ENCODE results near the gene SYT12. TPM values are rescaled to one million over a fixed set of nuclear protein-coding genes. Genes with fewer than 3 reads are reported as not detected.
"Not testable (repeated sequence)": the region's sequence is repeated elsewhere in the genome, so short reads cannot be mapped to it uniquely, and the experiment has no call there.

SYT12 gene
- total and polyA plus RNA-seq, 2 of the 8 experiments (the other 6 are each of a cell fraction or from before 2014, with no cell fraction given) = 1.4 to 3.3 TPM

GRCh38 chr11:66988741-66989140 is 34.2 kb upstream of the SYT12 start:
- POLR2A ChIA-PET (ENCODE audit: partially characterized antibody) = interaction anchor here (1.1 to 4.0 kb wide), 6 partner anchors 11 to 59 kb away, joined by 3 to 14 read pairs (median 6); partner anchors contain the start of genes C11orf86 and PC
- FAIRE-seq = not testable (repeated sequence)

DNA sequence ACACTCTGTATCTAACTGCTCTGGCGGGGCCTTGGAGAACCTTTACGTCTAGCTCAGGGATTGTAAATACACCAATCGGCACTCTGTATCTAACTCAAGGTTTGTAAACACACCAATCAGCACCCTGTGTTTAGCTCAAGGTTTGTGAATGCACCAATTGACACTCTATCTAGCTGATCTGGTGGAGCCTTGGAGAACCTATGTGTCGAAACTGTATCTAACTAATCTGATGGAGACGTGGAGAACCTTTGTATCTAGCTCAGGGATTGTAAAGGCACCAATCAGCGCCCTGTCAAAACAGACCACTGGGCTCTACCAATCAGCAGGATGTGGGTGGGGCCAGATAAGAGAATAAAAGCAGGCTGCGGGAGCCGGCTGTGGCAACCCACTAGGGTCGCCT is 33.6 kb upstream of the SYT12 start:
- not testable (repeated sequence) for H3K27ac ChIP-seq (ENCODE audit: low read depth, low read length); H3K4ac ChIP-seq (replicated peaks; ENCODE audit: insufficient read length, low read depth, low read length); H3K4me1 ChIP-seq (replicated peaks in 1 of 4; ENCODE audit: control insufficient read depth in 3 of 4, insufficient read depth in 4 of 4, low read length in 3 of 4); H3K4me2 ChIP-seq (ENCODE audit: insufficient read depth in 1 of 2, low read depth in 2 of 2, low read length in 2 of 2); H3K9me3 ChIP-seq (ENCODE audit: insufficient read depth in 2 of 2, low read depth in 1 of 2, low read length in 1 of 2); H4K20me1 ChIP-seq (replicated peaks in 1 of 2; ENCODE audit: control insufficient read depth in 1 of 2, insufficient read depth in 2 of 2, low read length in 2 of 2); DNase-seq (ENCODE audit: low read depth in 1 of 2, low spot score in 2 of 2); H3K27me3 ChIP-seq (replicated peaks in 1 of 4; ENCODE audit: control insufficient read depth in 3 of 4, extremely low read depth in 1 of 4, insufficient read depth in 3 of 4, low read length in 3 of 4); H3K79me2 ChIP-seq (ENCODE audit: control insufficient read depth in 1 of 2, insufficient read depth in 2 of 2, low read length in 2 of 2); H3K36me3 ChIP-seq (ENCODE audit: control insufficient read depth in 2 of 4, insufficient read depth in 4 of 4, low read length in 3 of 4); H3K18ac ChIP-seq (ENCODE audit: extremely low read depth, low read length); H4K8ac ChIP-seq (ENCODE audit: extremely low read depth, insufficient read depth, low read length); H2BK5ac ChIP-seq (ENCODE audit: low read depth, low read length); H2BK120ac ChIP-seq (replicated peaks; ENCODE audit: low read depth, low read length); H2BK20ac ChIP-seq (ENCODE audit: low read length); H2AFZ ChIP-seq (ENCODE audit: low read length); H2AK5ac ChIP-seq (ENCODE audit: low read depth, low read length); H2BK12ac ChIP-seq (ENCODE audit: low read depth, low read length); H3K23ac ChIP-seq (ENCODE audit: insufficient read length); H4K91ac ChIP-seq (replicated peaks; ENCODE audit: insufficient read length, low read length); H4K5ac ChIP-seq (ENCODE audit: insufficient read length, low read depth, low read length); H3K9ac ChIP-seq (replicated peaks in 1 of 4; ENCODE audit: extremely low read depth in 1 of 4, low read depth in 3 of 4, low read length in 3 of 4); H3K56ac ChIP-seq (replicated peaks; ENCODE audit: insufficient read length, low read depth, low read length); H3K23me2 ChIP-seq (ENCODE audit: low read depth, low read length); H3K14ac ChIP-seq (ENCODE audit: insufficient read length); FAIRE-seq; H3K4me3 ChIP-seq (ENCODE audit: extremely low read depth in 1 of 4, insufficient read depth in 2 of 4, low read depth in 3 of 4, low read length in 4 of 4); H3K79me1 ChIP-seq (ENCODE audit: low read depth, low read length); H2BK15ac ChIP-seq (ENCODE audit: low read length)
- ChIA-PET POLR2A (ENCODE audit: partially characterized antibody) (interaction anchor here (1.1 to 4.0 kb wide), 6 partner anchors 10 to 59 kb away, joined by 3 to 14 read pairs (median 6); partner anchors contain the start of genes C11orf86 and PC), CTCF (ENCODE audit: partially characterized antibody) (interaction anchor here (0.6 to 5.6 kb wide), 5 partner anchors 13 to 473 kb away, joined by 3 to 45 read pairs (median 3); partner anchors contain the start of gene C11orf86)
- WGBS, 2 experiments (ENCODE audit: extremely low coverage in 1 of 2, insufficient coverage in 1 of 2, insufficient read length in 1 of 2, insufficient replicate concordance in 2 of 2, low coverage in 1 of 2, low lambda C conversion rate in 2 of 2, missing lambda C conversion rate in 1 of 2) = 95% methylated on average over 9 of the region's 9 CpGs; no CpG with 5 or more reads in 1 of the 2 experiments

More at GRCh38 chr11:66988741-66989140, 34.2 kb upstream of the SYT12 start:
- not testable (repeated sequence) for H3K27ac ChIP-seq (ENCODE audit: low read depth, low read length); H3K36me3 ChIP-seq (ENCODE audit: control insufficient read depth in 2 of 4, insufficient read depth in 4 of 4, low read length in 3 of 4); H4K20me1 ChIP-seq (replicated peaks in 1 of 2; ENCODE audit: control insufficient read depth in 1 of 2, insufficient read depth in 2 of 2, low read length in 2 of 2); DNase-seq (ENCODE audit: low read depth in 1 of 2, low spot score in 2 of 2); H3K79me2 ChIP-seq (ENCODE audit: control insufficient read depth in 1 of 2, insufficient read depth in 2 of 2, low read length in 2 of 2); H3K14ac ChIP-seq (ENCODE audit: insufficient read length); H4K8ac ChIP-seq (ENCODE audit: extremely low read depth, insufficient read depth, low read length); H2AK5ac ChIP-seq (ENCODE audit: low read depth, low read length); H3K23ac ChIP-seq (ENCODE audit: insufficient read length); H3K79me1 ChIP-seq (ENCODE audit: low read depth, low read length); H4K5ac ChIP-seq (ENCODE audit: insufficient read length, low read depth, low read length); H2BK12ac ChIP-seq (ENCODE audit: low read depth, low read length); H2BK120ac ChIP-seq (replicated peaks; ENCODE audit: low read depth, low read length); H2BK5ac ChIP-seq (ENCODE audit: low read depth, low read length); H4K91ac ChIP-seq (replicated peaks; ENCODE audit: insufficient read length, low read length); H3K18ac ChIP-seq (ENCODE audit: extremely low read depth, low read length); H3K4me1 ChIP-seq (replicated peaks in 1 of 4; ENCODE audit: control insufficient read depth in 3 of 4, insufficient read depth in 4 of 4, low read length in 3 of 4); H3K4ac ChIP-seq (replicated peaks; ENCODE audit: insufficient read length, low read depth, low read length); H3K4me2 ChIP-seq (ENCODE audit: insufficient read depth in 1 of 2, low read depth in 2 of 2, low read length in 2 of 2); H2BK15ac ChIP-seq (ENCODE audit: low read length); H3K9ac ChIP-seq (replicated peaks in 1 of 4; ENCODE audit: extremely low read depth in 1 of 4, low read depth in 3 of 4, low read length in 3 of 4); H2BK20ac ChIP-seq (ENCODE audit: low read length); H3K27me3 ChIP-seq (replicated peaks in 1 of 4; ENCODE audit: control insufficient read depth in 3 of 4, extremely low read depth in 1 of 4, insufficient read depth in 3 of 4, low read length in 3 of 4); H3K23me2 ChIP-seq (ENCODE audit: low read depth, low read length); H2AFZ ChIP-seq (ENCODE audit: low read length); H3K56ac ChIP-seq (replicated peaks; ENCODE audit: insufficient read length, low read depth, low read length); H3K4me3 ChIP-seq (ENCODE audit: extremely low read depth in 1 of 4, insufficient read depth in 2 of 4, low read depth in 3 of 4, low read length in 4 of 4); H3K9me3 ChIP-seq (ENCODE audit: insufficient read depth in 2 of 2, low read depth in 1 of 2, low read length in 1 of 2)
- CTCF ChIA-PET (ENCODE audit: partially characterized antibody) = interaction anchor here (0.6 to 5.6 kb wide), 3 partner anchors 13 to 473 kb away, joined by 3 to 45 read pairs (median 7); partner anchors contain the start of gene C11orf86
- 95% methylated on average over 26 of the region's 28 CpGs; no CpG with 5 or more reads in 1 of the 2 experiments for WGBS, 2 experiments (ENCODE audit: extremely low coverage in 1 of 2, insufficient coverage in 1 of 2, insufficient read length in 1 of 2, insufficient replicate concordance in 2 of 2, low coverage in 1 of 2, low lambda C conversion rate in 2 of 2, missing lambda C conversion rate in 1 of 2)
